ENCODE measurements around the gene CDK7.
"Not testable (repeated sequence)": the region's sequence is repeated elsewhere in the genome, so short reads cannot be mapped to it uniquely, and the experiment has no call there.

Gene CDK7

DNA sequence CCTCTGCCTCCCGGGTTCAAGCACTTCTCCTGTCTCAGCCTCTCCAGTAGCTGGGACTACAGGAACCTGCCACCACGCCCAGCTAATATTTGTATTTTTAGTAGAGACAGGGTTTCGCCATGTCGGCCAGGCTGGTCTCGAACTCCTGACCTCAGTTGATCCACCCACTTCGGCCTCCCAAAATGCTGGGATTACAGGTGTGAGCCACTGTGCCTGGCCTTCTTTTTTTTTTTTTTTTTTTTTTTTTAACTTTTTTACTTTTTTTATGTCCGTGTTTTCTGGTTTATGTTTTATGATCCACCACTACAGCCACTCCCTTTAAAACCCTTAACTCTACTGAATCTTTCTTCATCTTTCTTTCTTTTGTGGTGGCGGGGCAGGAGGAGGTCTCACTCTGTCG is 2.0 kb downstream of the CDK7 start:
- not testable (repeated sequence) for DNase-seq (ENCODE audit: low read depth in 3 of 3)

DNA sequence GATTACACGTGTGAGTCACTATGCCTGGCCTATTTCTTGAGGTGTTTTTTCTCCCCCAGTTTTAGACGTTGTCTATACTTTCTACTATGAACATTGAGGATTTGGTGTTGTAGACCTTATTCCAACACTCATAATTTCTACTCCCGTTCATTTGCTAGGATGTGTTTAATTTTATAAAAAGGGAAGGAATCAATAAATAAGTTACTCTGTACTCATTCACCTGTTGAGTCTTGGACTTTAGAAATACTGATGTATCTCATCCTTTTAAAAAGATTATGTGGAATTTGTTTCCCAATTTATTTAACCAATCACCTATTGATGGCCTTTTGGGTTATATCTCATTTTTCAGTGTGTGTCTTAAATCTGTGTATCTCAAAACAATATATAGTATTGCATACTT is 3.2 kb downstream of the CDK7 start:
- no peak for DNase-seq (ENCODE audit: low read depth in 3 of 3)

DNA sequence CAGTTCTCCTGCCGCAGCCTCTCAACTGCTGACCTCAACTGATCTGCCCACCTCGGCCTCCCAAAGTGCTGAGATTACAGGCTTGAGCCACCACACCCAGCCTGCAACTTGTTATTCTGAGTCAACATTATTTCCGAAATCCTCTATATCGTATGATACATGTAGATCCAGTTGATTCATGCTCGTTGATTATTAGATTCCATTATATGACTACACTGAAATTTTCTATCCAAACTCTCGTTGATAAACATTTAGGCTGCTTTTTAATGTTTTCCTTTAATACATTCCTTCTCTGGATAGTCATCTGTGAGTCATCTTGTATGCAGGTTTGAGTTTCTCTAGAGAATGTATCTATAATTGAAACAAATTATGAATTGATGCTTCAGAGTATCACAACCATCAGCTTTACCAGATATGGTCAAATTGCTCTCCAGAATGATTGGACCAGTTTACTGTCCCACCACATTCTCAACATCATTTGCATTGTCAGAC is 4.1 kb downstream of the CDK7 start:
- no peak for DNase-seq (ENCODE audit: low read depth in 3 of 3)

DNA sequence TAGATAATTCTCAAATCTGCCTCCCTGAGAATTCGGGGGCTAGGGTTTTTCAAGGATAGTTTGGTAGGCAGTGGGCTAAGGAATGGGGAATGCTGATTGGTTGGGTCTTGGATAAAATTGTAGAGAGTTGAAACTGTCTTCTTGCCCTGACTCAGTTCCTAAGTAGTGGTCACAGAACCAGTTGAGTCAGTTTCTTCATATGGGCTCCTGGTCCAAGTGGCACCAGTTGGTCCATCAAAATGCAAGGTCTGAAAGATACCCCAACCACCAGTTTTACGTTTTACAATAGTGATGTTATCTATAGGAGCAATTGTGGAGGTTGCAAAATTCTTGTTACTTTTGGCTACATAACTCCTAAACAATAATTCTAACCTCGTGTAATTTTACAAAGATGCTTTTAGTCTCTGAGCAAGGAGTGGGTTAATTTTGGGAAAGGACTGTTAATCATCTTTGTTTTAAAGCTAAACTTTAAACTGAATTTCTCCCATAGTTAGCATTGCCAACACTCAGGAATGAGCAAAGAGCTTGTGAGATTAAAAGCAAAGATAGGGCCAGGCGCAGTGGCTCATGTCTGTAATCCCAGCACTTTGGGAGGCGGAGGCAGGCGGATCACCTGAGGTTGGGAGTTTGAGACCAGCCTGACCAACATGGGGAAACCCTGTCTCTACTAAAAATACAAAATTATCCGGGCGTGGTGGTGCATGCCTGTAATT is 7.7 kb downstream of the CDK7 start:
- DNase-seq (ENCODE audit: low read depth in 3 of 3): no peak

DNA sequence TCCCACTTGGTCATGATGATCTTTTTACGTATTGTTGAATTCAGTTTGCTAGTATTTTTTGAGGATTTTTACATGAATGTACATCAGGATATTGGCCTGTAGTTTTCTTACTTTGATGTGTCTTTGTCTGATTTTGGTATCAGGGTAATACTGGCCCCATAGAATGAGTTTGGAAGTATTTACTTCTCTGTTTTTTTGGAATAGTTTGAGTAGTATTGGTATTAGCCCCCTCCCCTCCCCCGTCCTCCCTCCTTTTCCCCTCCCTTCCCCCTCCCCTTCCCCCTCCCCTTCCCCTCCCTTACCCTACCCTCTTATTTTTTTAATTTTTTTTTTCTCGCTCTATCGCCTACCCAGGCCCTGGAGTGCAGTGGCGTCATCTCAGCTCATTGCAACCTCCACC is 10.3 kb downstream of the CDK7 start:
- no peak for DNase-seq (ENCODE audit: low read depth in 3 of 3)

DNA sequence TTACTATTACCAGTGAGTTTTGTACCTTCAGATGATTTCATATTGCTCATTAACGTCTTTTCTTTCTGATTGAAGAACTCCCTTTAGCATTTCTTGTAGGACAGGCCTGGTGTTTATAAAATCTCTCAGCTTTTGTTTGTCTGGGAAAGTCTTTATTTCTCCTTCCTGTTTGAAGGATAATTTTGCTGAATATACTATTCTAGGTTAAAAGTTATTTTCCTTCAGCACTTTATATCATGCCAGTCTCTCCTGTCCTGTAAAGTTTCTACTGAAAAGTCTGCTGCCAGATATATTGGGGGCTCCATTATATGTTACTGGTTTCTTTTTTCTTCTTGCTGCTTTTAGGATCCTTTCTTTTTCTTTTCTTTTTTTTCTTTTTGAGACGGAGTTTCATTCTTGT is 13.3 kb downstream of the CDK7 start:
- no peak for DNase-seq (ENCODE audit: low read depth in 3 of 3)

DNA sequence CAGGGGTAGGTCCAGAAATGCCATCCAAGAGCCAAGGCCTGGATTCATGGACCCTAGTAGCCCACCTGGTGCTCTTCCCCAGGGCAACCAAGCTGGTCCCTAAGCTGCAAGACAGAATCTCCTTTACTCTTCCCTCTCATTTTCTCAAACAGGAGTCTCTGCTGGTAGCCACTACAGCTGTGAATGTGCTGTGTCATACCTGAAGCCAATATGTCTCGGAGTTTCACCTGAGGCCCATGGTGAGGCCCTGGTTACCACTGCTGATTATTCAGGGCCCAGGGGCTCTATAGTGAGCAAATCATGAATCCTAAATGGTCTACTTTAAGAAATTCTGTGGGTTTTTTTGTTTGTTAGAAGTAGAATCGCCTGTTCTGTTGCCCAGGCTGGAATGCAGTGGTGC is 15.9 kb downstream of the CDK7 start:
- no peak for DNase-seq (ENCODE audit: low read depth in 3 of 3)

DNA sequence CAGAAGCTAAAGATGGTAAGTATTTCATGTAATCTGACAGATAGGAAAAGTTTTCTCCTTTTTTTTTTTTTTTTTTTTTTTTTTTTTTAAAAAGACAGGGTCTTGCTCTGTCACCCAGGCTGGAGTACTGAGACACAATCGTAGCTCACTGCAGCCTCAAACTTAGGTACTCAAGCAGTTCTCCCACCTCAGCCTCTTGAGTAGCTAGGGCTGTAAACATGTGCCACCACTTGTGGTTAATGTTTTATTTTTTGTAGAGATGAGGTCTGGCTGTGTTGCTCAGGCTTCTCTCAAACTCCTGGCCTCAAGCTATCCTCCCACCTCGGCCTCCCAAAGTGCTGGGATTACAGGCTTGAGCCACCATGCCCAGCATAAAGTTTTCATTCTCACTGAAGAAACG is 17.8 kb downstream of the CDK7 start:
- no peak for DNase-seq (ENCODE audit: low read depth in 3 of 3)

DNA sequence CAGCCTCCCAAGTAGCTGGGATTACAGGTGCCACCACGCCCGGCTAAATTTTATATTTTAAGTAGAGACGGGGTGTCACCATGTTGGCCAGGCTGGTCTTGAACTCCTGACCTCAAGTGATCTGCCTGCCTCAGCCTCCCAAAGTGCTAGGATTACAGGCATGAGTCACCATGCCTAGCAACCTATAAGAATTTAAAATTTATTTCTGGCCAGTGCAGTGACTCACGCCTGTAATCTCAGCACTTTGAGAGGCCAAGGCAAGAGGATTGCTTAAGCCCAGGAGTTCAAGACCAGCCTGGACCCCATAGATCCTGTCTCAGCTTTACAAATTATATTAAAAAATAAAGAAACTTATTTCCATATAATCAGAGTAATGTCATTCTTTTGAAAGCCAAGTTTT is 21.3 kb downstream of the CDK7 start:
- not testable (repeated sequence) for DNase-seq (ENCODE audit: low read depth in 3 of 3)

DNA sequence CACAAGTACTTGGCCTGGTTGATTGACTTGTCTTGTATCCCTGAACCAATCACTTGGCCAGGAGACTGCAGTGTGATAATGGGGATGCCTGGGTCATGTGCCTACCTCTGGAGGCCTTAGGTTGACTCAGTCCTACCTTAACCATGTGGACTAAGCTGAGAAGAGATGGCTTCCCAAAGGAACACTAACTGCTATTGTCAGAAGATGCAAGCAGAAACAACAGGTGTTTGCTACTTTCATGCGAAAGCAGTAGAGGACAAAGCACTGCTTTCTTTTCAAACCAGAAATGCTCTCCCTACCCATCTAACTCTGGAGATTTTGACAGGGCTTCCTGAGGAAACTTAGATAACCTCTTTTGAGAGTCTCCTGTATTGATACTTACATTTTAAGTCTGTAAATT is 22.9 kb downstream of the CDK7 start:
- DNase-seq (ENCODE audit: low read depth in 3 of 3): no peak

DNA sequence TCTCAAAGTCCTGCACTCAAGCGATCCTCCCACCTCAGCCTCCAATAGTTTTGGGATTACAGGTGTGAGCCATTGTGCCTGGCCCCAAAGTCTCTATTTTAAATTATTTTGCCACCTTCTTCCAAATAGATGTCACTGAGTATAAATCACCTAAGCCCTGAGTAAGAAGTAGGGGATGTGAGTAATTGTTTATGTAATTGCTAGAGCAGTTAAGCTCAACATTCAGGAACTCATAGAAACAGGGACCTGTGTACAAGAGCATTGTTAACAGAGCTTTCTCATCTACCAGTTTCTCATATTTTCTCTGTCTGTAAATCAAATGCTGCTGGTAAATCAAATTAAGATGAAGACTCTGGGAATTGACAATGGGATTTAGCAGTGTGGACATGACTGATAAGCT is 26.3 kb downstream of the CDK7 start:
- no peak for DNase-seq (ENCODE audit: low read depth in 3 of 3)

DNA sequence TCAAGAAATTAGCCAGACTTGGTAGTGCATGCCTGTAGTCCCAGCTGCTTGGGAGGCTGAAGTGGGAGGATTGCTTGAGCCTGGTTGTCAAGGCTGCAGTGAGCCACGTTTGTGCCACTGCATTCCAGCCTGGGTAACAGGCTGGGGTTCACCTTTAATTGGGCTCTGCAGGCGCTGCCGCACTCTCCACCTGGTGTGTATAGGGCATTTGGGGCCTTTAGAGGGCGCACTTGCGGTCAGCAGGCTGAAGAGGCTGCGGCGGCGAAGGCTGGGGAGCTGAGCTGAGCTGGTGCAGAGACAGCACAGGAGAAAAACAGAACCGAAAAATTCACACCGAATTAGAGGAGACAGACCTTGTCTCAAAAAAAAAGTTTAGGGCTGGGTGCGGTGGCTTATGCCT is 31.2 kb downstream of the CDK7 start:
- DNase-seq (ENCODE audit: low read depth in 3 of 3): no peak

DNA sequence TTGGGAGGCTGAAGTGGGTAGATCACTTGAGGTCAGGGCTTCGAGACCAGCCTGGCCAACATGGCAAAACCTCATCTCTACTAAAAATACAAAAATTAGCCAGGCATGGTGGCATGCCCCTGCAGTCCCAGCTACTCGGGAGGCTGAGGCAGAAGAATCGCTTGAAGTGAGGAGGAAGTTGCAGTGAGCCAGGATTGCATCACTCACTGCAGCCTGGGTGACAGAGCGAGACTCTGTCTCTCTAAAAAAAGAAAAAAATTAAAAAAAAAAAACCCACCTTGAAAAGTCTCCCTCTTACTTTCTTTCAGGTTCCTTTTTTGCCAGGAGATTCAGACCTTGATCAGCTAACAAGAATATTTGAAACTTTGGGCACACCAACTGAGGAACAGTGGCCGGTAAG is 34.2 kb downstream of the CDK7 start:
- DNase-seq (ENCODE audit: low read depth in 3 of 3): no peak

DNA sequence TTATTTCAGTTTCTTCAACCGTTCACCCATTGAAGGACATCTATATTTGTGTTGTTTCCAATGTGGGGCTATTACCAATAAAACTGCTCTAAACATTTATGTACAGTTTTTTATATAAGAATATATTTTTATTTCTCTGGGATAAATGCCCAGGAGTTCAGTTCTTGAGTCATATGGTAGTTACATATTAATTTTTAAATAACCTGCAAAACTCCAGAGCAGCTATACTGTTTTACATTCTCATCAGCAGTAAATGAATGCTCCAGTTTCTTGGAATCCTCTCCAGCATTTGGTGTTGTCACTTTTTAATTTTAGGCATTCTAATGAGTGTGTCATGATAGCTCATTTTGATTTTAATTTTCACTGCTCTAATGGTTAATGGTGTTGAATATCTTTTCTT is 36.2 kb downstream of the CDK7 start:
- no peak for DNase-seq (ENCODE audit: low read depth in 3 of 3)

DNA sequence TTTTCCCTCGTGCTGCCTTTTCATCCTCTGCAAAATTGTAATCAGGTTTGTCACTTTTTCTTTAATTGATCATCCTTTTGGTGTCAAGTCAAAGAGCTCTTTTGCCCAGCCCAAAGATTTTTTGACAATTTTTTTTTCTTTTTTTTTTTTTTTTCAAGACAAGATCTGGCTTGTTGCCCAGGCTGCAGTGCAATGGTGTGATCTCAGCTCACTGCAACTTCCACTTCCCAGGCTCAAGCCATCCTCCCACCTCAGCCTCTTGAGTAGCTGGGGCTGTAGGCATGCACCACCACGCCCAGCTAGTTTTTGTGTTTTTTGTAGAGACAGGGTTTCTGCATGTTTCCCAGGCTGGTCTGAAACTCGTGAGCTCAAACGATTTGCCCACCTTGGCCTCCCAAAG is 36.7 kb downstream of the CDK7 start:
- no peak for DNase-seq (ENCODE audit: low read depth in 3 of 3)

DNA sequence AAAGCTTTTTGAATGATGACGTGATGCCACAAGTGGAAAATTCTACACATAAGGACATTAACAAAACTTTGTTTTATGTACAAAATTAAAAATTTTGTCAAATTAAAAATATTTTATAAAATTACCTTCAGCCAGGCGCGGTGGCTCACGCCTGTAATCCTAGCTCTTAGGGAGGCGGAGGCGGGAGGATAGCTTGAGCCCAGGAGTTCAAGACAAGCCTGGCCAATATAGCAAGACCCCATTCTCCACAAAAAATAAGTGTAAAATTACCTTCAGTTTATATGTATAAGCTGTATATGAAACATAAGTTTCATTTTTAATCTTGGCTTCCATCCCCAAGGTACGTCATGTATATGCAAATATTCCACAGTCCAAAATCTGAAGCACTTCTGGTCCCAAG is 40.9 kb downstream of the CDK7 start:
- no peak for DNase-seq (ENCODE audit: low read depth in 3 of 3)

DNA sequence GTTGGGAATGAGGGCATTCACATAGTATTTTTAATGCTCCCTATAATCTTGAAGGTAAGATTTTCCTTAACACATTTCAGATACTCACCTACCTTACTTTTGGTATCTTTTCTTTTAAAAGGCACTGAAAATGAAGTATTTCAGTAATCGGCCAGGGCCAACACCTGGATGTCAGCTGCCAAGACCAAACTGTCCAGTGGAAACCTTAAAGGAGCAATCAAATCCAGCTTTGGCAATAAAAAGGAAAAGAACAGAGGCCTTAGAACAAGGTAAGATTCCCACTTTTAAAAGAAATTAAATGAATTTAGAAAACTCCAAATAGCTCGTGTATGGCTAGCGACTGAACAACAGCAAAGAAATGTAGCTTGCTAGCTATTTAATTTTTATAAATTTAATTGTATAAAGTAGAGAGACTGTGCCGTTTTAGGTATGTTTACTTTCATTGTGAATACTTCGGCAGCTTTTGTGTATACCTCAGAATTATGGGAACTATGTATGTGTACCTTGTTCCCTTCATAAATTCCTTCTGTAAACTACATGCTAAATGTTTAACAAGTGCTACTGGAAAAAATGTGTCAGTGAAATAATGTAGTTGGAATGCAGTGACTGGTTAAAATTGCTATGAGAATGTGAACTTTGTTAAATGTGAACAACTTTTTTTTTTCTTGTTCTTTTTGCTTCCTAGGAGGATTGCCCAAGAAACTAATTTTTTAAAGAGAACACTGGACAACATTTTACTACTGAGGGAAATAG is 41.9 kb downstream of the CDK7 start:
- no peak for DNase-seq (ENCODE audit: low read depth in 3 of 3)

DNA sequence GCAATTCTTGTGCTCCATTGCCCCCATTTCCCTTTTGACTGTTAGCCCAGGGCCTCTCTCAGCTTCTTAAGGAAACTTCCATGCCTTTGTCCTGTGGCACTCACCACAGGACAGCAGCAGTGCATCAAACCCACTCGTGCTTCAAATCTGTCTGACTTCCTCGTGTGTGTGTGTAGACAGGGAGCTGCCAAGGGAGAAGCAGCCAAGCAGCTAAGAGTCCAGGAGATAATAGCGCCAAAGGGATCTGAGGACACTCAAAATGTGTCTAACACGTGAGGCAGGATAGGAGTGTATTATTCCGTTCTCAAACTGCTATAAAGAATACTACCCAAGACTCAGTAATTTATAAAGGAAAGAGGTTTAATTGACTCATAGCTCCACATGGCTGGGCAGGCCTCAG is 44.8 kb downstream of the CDK7 start:
- no peak for DNase-seq (ENCODE audit: low read depth in 3 of 3)

DNA sequence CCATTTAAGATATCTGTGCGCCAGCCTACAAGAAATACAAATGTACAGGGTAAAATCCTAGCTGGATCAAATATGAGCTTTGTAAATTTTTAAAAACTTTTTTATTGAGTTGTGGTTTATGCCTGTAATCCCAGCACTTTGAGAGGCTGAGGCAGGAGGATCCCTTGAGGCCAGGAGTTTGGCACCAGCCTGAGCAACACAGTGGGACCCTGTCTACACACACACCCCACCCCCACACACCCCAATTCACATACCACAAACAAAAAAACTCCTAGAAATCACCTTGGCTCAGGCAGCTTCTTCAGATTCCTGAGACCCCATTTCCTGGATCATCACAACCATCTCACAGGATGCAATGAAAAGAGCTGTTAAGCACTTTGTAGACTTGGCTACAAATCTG is 46.4 kb downstream of the CDK7 start:
- DNase-seq (ENCODE audit: low read depth in 3 of 3): no peak

DNA sequence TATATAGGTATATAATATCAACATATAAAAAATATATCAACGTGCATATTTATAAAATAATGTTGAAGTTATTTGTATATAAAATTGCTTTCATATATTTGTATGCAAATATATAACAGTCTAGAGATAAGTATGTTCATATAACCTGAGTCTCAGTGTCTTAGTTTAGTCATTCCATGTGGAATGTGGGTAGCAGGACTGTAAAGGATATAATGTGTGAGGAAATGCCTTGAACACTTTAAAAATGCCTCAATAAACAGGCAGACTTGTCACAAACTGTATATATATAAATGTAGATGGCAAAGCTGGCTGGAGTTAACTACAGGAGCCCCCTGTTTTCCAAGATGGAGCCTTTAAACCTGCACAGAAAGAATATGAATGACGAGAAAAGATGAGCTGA is 49.5 kb downstream of the CDK7 start:
- DNase-seq (ENCODE audit: low read depth in 3 of 3): no peak

DNA sequence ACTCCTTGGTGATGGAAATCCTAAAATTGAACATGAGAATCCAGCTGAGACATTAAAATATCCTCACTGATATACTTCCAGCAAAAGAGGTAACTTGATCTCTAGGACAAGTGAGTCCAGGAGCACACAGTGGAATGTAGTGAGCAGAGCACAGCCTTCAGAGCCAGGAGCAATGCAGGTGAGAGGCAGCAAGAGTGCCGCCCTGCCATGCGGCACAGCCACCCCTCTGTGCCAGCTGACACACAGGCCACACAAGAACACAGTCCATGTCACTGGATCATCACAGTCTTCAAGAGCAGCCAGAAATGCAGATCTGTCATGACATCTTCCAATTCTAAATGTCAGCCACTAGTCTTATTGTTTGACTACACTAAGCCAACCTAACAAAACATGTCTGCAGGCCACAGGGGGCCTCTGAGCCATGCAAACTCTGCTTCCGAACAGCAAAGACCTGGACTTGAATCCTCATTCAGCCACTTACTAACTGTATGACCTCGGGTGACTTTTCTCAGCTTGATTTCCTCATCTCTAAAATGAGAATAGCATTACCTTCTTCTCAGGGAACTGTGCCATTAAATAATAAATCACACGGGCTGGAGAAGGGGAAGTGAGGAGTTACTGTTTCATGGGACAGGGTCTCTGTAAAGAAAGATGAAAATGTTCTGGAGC is 50.9 kb downstream of the CDK7 start:
- no peak for DNase-seq (ENCODE audit: low read depth in 3 of 3)

DNA sequence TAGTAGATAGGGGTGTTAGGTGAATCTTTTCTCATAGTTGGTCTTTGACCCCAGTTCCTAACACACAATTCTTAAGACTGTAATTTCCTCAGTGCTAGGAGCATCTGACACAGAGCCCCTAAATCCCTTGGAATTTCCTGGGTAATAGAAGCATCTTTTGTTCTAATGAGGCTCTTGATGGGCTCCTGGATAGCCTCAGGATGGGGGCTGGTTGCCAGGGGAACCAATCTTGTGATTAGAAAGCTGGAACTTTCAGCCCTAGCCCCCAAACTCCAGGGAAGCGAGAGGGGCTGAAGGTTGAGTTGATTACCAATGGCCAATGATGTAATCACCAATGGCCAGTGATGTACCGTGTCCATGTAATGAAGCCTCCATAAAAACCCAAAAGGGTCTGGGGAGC is 53.4 kb downstream of the CDK7 start:
- DNase-seq (ENCODE audit: low read depth in 3 of 3): no peak

DNA sequence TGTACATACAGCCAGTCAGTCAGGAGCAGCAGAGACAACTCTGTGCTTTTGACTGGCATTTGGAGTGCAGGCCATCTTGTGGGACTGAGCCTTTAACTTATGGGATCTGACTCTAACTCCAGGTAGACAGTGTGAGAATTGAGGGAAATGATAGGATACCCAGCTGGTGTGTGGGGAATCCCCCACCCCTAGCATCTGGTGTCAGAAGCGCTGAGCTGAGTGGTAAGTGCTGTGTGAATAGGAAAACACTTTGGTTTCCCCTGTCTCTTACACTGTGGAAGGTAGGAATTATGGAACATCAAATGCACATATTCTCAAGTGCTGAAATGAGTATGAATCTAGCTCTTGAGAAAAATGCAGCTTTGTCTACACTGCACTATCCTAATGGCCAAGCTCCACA is 54.0 kb downstream of the CDK7 start:
- DNase-seq (ENCODE audit: low read depth in 3 of 3): no peak
